GM19099 (cell line): ENCODE measurements around the gene C7orf57.
A peak's percentile ranks its signal among the peaks of the same experiment; 100 is the strongest.

Experiments used
- POLR2A ChIP-seq: IDR thresholded peaks from 3 replicates; pipeline ENCODE4 v1.6.1; 2011; ENCODE audit warnings: low read depth; ENCODE audit not compliant: insufficient read length; ENCODE audit errors: extremely low read depth

The C7orf57 gene

DNA sequence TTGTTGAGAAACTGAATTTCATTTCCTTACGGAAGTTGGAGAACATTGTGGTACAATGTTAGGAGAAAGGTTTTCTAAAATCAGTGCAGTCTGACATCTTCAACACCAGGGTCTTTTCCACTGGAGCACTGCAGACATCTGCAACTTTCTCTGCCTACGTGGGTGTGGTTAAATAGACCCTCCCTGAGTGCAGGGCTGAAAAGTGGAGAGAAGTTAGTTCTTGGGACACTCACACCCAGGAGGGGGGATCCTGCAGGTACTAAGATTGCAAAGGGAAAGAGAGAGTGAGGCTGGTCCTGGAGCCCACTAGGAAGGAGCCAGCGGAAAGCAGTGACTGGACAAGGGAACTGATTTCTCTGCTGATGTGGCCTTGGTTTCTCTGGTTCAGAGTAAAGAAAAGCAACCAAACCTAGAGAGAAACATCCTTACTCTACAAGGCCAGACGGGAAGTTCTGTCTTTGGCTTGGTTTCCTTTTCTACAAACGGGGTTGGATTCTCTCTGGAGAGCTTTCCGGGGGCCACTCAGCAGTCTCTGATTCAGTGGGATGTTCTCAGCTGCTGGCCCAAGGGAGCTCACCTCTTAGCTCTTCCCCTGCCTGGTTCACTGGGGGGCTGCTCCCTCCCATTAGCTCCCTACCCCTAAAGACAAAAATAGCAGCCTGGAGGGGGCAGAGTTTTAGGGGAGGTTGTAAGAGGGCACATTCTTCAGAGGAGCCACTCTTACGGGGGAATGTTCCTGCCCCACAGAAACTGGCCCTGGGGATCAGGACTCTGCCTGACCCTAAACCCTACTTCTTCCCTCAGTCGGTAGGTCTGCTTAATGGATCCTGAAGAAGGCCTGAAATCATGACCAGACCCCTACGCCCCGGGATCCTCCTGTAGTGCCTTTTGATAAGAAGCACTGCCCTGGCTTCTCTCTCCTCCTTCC is 56.4 kb downstream of the C7orf57 start:
- no peak for TF ChIP-seq POLR2A

DNA sequence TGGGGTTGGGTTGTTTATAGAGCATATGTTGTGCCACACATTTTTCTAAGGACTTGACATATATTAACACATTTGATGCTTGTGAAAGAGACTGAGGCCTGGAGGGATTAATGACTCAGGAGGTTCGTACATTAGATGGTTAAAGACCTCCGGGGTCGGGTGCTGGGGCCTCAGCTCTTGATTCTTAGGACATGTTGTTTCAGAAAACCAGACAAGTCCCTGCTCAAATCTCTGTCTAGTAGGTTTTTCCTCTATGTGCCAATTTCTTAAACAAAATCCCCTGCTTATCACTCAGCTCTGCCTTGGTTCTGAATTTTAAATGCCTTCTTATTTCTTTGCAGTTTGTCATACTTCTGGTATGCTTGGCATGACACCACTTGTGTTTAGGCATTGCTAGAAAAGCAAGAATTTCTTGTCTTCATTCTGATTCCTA is 59.5 kb downstream of the C7orf57 start:
- no peak for TF ChIP-seq POLR2A

DNA sequence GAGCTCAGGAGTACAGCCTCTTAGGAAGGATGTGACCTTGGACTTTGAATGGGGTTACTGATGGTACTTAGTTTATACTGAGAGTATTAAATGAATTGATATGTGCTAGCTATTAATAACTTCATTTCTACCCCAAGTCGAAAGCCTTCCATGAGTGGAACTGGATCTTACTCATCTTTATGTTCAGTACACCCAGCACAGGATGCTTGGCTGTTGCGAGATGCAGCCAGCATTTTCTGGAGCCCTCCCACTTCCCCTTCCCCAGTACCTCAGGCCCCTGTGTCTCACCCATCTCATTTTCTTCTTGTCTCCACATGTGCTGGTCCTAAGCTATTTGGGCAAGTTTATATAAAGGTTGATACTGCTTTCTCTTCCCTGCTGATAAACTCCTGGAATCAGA is 60.9 kb downstream of the C7orf57 start:
- no peak for TF ChIP-seq POLR2A

DNA sequence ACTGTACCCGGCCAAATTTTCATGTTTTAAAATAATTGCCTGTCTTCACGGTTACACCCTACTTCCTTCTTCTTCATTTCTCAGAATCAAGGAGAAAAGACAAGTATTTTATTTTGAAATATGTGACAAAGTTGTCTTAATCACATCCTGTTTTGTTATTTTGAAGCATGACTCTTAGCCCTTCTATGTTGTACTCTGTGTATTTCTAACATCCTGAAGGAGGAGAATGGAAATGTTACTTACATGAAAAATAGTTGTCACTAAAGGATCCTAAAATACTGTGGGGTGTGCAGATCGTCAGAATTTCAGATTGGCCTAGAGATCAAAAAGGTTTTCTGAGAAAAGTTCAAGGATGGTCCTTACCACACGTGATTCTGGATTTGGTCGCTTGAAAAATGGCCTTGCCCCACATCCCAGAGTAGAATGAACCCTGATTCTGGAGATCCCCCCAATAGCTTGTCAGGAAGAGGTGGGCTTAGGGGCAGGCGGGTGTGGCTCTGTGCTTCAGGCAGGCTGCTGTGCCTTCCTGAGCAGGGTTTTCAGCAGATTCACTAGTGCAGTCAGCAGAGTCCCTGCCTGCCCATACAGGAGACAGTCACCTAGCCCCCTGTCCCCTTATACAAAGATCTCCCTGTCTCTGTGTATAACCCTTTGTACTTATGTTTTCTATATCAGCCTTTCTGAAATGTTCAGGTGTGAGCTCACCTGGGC is 62.3 kb downstream of the C7orf57 start:
- TF ChIP-seq POLR2A, result no peak

DNA sequence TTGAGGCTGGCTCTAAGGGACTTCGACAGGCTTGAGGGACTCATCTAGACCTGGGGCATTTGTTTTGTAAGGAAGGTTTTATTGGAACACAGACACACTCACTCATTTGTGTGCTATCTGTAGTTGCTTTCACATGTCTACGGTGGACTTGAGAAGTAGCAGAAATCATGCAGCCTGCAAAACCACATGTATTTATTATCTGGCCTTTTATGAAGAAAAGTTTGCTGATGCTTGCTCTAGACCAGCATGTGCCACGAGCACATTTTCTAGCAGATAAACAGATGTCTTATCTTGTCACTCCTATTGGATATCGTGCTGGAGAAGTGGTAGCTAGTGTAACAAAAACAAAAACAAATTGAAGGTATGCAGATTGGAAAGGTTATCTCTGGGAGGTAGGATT is 63.5 kb downstream of the C7orf57 start:
- no peak for TF ChIP-seq POLR2A

DNA sequence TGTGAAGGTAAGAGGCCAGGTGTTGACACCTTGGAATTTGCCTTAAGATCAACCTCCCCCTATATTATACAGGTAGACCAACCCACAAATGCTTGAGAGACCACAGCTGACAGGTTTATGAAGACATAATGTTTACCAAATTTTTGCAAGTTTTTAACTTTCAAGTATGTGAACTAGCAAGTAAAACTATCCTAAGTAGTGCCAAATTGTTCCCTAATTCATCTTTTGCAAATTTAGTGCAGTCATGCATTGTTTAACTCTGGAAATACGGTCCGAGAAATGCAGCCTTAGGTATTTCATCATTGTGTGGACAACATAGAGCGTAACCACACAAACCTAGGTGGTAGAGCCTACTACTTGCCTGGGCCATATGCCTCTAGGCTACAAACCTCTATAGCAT is 64.4 kb downstream of the C7orf57 start:
- TF ChIP-seq POLR2A, result no peak

DNA sequence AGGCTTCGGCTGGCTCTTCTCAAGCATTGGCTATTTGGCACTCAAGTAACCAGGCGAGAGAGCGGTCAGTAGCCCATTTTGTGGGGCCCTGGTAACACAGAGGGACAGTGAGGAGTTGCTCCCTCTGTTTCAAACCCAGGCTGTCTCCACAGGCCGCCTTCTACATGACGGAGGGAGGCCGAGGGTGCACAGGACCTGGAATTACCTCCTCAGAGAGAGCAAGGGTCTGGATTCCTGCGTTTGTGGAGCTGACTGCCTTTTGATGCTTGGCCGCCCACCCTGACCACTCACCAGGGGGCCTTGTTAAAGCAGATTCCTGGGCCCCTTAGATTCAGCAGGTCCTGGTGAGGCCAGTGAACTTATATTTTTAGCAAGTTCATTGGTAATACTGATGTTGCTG is 66.0 kb downstream of the C7orf57 start:
- TF ChIP-seq POLR2A, result no peak

DNA sequence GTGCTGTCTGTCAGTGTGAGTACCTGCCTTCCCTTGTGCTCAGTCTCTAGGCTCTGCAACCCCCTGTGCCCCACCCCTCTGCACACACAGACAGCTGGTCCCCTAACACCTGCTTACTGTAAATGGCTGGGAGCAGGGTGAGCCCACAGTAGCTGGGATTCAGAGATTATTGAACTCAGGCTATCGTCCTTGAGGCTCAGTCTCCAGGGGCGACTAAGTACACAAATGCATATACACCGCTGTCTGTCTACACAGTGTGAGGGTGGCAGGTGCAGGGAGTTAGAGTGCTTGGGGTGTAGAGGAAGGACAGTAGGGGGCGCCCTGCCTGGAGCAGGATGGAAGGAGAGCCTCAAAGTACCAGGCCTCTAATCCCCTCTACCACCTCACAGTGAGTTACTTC is 66.6 kb downstream of the C7orf57 start:
- TF ChIP-seq POLR2A, result no peak

DNA sequence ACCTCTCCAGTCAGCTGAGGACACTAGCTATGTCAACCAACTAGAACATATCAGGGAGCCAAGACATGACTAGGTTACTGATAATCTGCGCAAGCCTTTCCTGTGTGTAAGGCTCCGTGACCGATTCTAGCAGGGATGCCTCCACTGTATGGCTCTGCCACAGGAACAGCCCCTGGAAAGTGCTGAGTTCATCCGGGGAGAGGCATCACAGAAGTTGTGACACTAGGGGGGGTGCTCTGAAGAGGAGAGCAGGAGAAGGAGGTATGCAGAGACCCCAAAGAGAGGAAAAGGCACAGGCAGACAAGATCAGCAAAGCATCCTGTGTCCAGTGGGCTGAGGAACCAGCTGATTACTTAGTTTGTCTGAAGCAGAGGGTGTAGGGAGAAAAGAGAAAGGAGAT is 67.2 kb downstream of the C7orf57 start:
- no peak for TF ChIP-seq POLR2A

DNA sequence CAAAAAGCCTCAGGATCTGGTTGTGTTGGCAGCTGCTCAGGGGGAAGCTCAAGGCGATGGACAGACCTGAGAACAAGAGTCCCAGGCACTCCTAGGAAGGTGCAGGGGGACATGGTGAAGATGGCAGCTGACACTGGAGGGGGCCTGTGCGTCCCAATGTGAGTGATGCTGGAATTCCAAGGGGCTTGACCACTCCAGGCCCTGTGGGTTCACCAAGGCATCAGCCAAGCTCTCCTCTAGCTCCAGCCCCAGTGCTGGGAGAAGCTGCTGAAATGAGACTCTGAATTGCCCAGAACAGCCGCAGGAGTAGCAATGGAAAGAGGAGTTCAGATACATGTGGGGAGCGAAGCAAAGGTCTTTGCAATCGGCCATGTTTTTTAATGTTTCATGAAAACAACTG is 69.7 kb downstream of the C7orf57 start:
- TF ChIP-seq POLR2A, result no peak

DNA sequence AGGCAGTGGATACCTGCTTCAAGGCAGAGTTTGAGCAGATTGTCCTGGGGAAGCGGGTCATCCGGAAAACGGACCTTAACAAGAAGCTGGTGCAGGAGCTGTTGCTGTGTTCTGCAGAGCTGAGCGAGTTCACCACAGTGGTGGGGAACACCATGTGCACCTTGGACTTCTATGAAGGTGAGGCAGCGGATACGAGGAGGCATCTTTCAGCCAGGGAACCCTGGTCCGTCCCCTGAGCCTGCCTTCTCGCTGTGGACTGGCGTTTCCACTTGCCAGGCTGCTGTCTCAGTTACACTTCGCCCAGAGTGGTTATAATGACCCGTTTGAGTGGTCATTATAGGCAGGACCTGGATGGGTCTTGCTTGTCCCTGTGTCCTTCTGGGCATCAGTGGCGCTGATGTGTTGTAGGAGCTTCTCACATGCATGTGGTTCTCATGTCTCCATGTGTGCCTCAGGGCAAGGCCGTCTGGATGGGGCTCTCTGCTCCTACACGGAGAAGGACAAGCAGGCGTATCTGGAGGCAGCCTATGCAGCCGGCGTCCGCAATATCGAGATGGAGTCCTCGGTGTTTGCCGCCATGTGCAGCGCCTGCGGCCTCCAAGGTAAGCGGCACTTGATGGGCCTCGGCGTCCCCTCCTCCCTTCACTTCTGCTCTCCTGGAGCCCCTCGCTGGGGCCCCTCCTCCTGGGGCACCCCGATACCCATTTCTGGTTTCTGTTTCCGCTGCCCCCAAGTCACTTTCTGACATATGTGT is 71.7 kb downstream of the C7orf57 start:
- no peak for TF ChIP-seq POLR2A

DNA sequence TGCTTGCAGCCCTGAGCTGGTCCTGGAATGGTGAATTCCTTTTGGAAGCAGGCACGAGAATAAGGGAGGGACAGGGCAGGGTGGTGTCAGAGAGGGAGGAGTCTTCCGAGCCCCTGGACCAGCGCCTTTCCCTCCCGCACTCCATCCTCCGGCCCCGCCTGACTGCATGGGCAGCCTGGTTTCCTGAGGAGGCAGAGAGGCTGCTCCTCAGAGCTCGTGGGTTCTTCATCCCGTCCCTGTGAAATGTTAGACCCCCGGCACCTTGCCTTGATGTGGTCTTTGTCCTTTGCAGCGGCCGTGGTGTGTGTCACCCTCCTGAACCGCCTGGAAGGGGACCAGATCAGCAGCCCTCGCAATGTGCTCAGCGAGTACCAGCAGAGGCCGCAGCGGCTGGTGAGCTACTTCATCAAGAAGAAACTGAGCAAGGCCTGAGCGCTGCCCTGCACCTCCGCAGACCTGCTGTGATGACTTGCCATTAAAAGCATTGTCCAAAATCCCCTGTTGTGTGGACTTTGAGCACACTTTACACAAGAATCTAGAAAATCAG is 72.7 kb downstream of the C7orf57 start:
- no peak for TF ChIP-seq POLR2A

DNA sequence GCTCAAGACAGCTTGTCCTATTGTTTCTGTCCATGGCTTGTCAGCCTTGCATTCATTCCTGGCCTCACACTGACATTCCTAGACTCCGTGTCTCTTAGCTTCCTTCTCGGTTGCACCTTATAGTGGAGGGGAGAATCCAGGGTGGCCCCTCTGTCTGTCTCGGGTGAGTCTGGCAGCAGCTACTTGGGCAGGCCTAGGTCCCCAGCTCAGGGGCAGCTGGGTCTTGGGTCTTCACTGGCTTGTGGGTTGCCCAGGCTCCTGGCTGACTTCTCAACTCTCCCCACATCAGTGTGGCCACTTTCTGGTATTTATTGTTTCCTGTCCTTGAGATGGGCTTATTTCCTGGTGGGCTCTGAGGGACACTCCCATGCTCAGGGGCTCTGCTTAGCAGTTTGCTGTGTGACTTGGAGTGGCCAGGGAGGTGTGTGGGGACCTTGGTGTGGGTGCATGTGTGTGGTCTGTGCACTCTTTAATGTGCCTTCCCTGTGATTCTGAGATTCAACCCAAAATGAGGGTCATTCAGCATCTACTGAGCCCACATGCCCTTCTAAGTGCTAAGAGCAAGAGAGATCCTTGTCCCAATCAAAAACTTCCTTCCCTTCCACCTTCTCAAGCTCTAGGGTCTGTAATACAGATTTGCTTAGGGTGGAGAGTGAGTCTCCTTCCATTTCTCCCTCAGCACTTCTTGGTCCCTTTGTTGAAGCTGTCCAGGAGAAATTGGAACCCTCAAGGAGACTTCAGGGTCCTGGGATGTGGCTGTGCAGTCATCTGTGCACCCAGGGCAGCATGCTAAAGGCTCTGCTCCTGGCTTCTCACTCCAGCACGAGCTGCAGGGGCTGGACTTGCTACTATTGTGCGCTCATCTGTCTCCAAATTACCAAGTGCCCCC is 73.9 kb downstream of the C7orf57 start:
- TF ChIP-seq POLR2A, result peak; percentile 22
